Keratinocyte (primary cell): Measurements from ENCODE around the gene B3GNT4. TPM values are rescaled to one million over a fixed set of nuclear protein-coding genes. Genes with fewer than 3 reads are reported as not detected.

ENCODE experiments used
- DNase-seq: peaks from one replicate; pipeline ENCODE4 v3.0.0-alpha.2; 2011; ENCODE audit warnings: low read depth, missing footprints, low spot score
- FAIRE-seq: peaks from 2 replicates; lab custom pipeline; 2011; peaks lifted over from hg19 to GRCh38; lab: Jason Lieb, UNC
- H2AFZ ChIP-seq: 2 replicates; pipeline ENCODE4 v1.6.0; 2012; ENCODE audit warnings: low read length, control low read depth, inconsistent platforms; ENCODE audit not compliant: control insufficient read depth
- H3K27ac ChIP-seq: 2 replicates; pipeline ENCODE4 v1.5.1; 2011; ENCODE audit warnings: low read length; ENCODE audit not compliant: control insufficient read depth, insufficient read depth
- H3K27me3 ChIP-seq: 3 replicates; pipeline ENCODE4 v1.6.0; 2011; ENCODE audit warnings: low read length; ENCODE audit not compliant: control insufficient read depth, insufficient read depth; ENCODE audit errors: extremely low read depth
- H3K36me3 ChIP-seq, 2 experiments: 2 replicates in 1 of 2; 3 replicates in 1 of 2; pipeline ENCODE4 v1.5.1; 2011; ENCODE audit warnings: low read length in 2 of 2, mild to moderate bottlenecking in 1 of 2; ENCODE audit not compliant: control insufficient read depth in 2 of 2, insufficient read depth in 2 of 2; ENCODE audit errors: extremely low read depth in 1 of 2
- H3K4me1 ChIP-seq: 3 replicates; pipeline ENCODE4 v1.5.1; 2011; ENCODE audit warnings: low read length; ENCODE audit not compliant: control insufficient read depth, insufficient read depth; ENCODE audit errors: extremely low read depth
- H3K4me2 ChIP-seq: 3 replicates; pipeline ENCODE4 v1.6.0; 2011; ENCODE audit warnings: low read depth, low read length; ENCODE audit not compliant: control insufficient read depth, insufficient read depth; ENCODE audit errors: extremely low read depth
- H3K4me3 ChIP-seq, 3 experiments: fragments of 200-600 bp in 1 of 3; sonication (generic) in 1 of 3; 2 replicates in 2 of 3; 3 replicates in 1 of 3; pipeline ENCODE4 v1.5.1; 2011 to 2016; ENCODE audit warnings: low read length in 3 of 3, mild to moderate bottlenecking in 3 of 3, control low read depth in 2 of 3, inconsistent platforms in 1 of 3, low read depth in 1 of 3, mixed read lengths in 1 of 3, mixed run types in 1 of 3, moderate library complexity in 1 of 3; ENCODE audit not compliant: control insufficient read depth in 2 of 3, insufficient read depth in 2 of 3; ENCODE audit errors: extremely low read depth in 1 of 3
- H3K79me2 ChIP-seq: 2 replicates; pipeline ENCODE4 v1.6.0; 2012; ENCODE audit warnings: low read length; ENCODE audit not compliant: control insufficient read depth, insufficient read depth
- H3K9ac ChIP-seq: 3 replicates; pipeline ENCODE4 v1.6.0; 2011; ENCODE audit warnings: low read length; ENCODE audit not compliant: control insufficient read depth, insufficient read depth; ENCODE audit errors: extremely low read depth
- H3K9me1 ChIP-seq: 3 replicates; pipeline ENCODE4 v1.6.0; 2011; ENCODE audit warnings: low read length; ENCODE audit not compliant: control insufficient read depth, insufficient read depth; ENCODE audit errors: extremely low read depth
- H3K9me3 ChIP-seq: 2 replicates; pipeline ENCODE4 v1.5.1; 2012; ENCODE audit warnings: low read depth, low read length; ENCODE audit not compliant: control insufficient read depth
- H4K20me1 ChIP-seq: 3 replicates; pipeline ENCODE4 v1.6.0; 2011; ENCODE audit warnings: low read length; ENCODE audit not compliant: control insufficient read depth, insufficient read depth; ENCODE audit errors: extremely low read depth
- CTCF ChIP-seq, 3 experiments: IDR thresholded peaks in 1 of 3; conservative IDR thresholded peaks in 1 of 3; optimal IDR thresholded peaks in 1 of 3; 2 replicates in 2 of 3; 3 replicates in 1 of 3; pipeline versions ENCODE3 to v1.5.1; 2011; ENCODE audit warnings: low read length in 3 of 3, mild to moderate bottlenecking in 3 of 3, moderate library complexity in 2 of 3, control low read depth in 1 of 3, inconsistent platforms in 1 of 3; ENCODE audit not compliant: insufficient read depth in 2 of 3; ENCODE audit errors: extremely low read depth in 1 of 3
- EZH2 ChIP-seq: IDR thresholded peaks from one replicate; pipeline ENCODE4 v1.6.1; 2012; ENCODE audit warnings: inconsistent platforms, mild to moderate bottlenecking, low read length, moderate library complexity
- dilution Hi-C: fragments of 300-500 bp; cut with MboI; formaldehyde crosslinking; loops from one replicate; pipeline ENCODE4 v1.7.0; 2020; ENCODE audit warnings: low sequenced_read_pairs; ENCODE audit not compliant: extremely low pct_ligation_motif_present
- polyA plus RNA-seq, 5 experiments: library from polyadenylated mRNA; depleted of rRNA in 3 of 5; stranded (reverse) in 3 of 5; stranded (forward) in 1 of 5; unstranded in 1 of 5; fragments of >200 nt; gene quantifications; 1 replicate in 1 of 5; 2 replicates in 3 of 5; 3 replicates in 1 of 5; pipeline versions ENCODE4 v1.2.1 to v1.2.3, GENCODE V29; 2011 to 2012; ENCODE audit warnings: missing spikeins in 2 of 5, low read depth in 1 of 5, low replicate concordance in 1 of 5

B3GNT4 gene
- polyA plus RNA-seq, 1 donor (not counting 4 experiments of a cell fraction or from before 2014, with no cell fraction given), result 1.7 TPM

GRCh38 chr12:122185494-122186082 lies 17.9 kb upstream of the B3GNT4 start:
- Histone ChIP-seq H3K79me2 (no peaks in the 10 kb centered on the region), H3K9me3 (no peaks in the 10 kb centered on the region), H3K4me3 (no peak overlapping the region), H3K9me1 (no peaks in the 10 kb centered on the region), H4K20me1 (no peaks in the 10 kb centered on the region), H3K27me3 (no peaks in the 10 kb centered on the region), H3K4me2 (no peak overlapping the region), H3K4me1 (peaks cover 8% of the 10 kb centered on the region), H3K27ac (no peak overlapping the region), H3K9ac (no peak overlapping the region), H2AFZ (no peak overlapping the region), H3K36me3 (no peaks in the 10 kb centered on the region)
- DNase-seq (no peak), FAIRE-seq (no peak)
- dilution Hi-C loops, result no loop called here
- TF ChIP-seq CTCF (optimal IDR thresholded peaks at IDR 0.05 in 1 of 3, IDR thresholded peaks at IDR 0.05 in 1 of 3, conservative IDR thresholded peaks at IDR 0.05 in 1 of 3; ENCODE audit: extremely low read depth in 1 of 3, insufficient read depth in 2 of 3, low read length in 3 of 3), result no peak
- TF ChIP-seq EZH2, result no peak

DNA sequence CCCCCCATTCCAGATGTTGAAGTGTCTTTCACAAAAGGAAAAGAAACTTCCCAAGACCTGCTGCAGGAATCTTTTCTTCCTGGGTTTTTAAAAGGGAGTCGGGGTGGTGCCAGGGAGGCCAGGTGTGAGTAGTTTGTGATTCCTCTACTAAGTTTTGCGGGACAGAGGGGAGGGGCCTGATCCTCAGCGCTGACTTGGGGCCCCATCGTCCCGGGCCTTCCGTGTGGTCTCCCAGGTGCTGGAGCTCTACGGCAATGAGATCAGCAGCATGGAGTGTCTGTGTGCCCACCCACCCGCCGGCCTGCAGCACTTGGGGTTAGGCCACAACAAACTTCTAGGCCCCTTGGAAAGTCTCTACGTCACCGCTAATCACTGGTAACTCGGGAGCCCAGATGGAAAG lies 16.0 kb upstream of the B3GNT4 start:
- H3K9ac ChIP-seq, result no peak overlapping the region
- H3K9me3 ChIP-seq, result no peaks in the 10 kb centered on the region
- peaks cover 3% of the 10 kb centered on the region for H3K4me1 ChIP-seq
- no peaks in the 10 kb centered on the region for H3K79me2 ChIP-seq
- dilution Hi-C loops, result no loop called here
- no peak overlapping the region for H2AFZ ChIP-seq
- no peaks in the 10 kb centered on the region for H3K9me1 ChIP-seq
- no peak for TF ChIP-seq CTCF (optimal IDR thresholded peaks at IDR 0.05 in 1 of 3, IDR thresholded peaks at IDR 0.05 in 1 of 3, conservative IDR thresholded peaks at IDR 0.05 in 1 of 3; ENCODE audit: extremely low read depth in 1 of 3, insufficient read depth in 2 of 3, low read length in 3 of 3)
- no peak for TF ChIP-seq EZH2
- no peaks in the 10 kb centered on the region for H4K20me1 ChIP-seq
- no peak overlapping the region for H3K27ac ChIP-seq
- no peak for FAIRE-seq
- H3K4me3 ChIP-seq, result no peak overlapping the region
- DNase-seq, result no peak
- H3K36me3 ChIP-seq, result no peaks in the 10 kb centered on the region
- no peaks in the 10 kb centered on the region for H3K27me3 ChIP-seq
- H3K4me2 ChIP-seq, result no peak overlapping the region
